DMS53 treated with DMSO at 0.1 percent for 48 hours (cell line): Measurements from ENCODE around the gene LRP4.
"Not testable (repeated sequence)": the region's sequence is repeated elsewhere in the genome, so short reads cannot be mapped to it uniquely, and the experiment has no call there.

ENCODE experiments used
- DNase-seq: peaks from one replicate; lab custom pipeline; 2025; ENCODE audit not compliant: unreplicated experiment; lab: John Stamatoyannopoulos, UW

Gene LRP4, protein sequence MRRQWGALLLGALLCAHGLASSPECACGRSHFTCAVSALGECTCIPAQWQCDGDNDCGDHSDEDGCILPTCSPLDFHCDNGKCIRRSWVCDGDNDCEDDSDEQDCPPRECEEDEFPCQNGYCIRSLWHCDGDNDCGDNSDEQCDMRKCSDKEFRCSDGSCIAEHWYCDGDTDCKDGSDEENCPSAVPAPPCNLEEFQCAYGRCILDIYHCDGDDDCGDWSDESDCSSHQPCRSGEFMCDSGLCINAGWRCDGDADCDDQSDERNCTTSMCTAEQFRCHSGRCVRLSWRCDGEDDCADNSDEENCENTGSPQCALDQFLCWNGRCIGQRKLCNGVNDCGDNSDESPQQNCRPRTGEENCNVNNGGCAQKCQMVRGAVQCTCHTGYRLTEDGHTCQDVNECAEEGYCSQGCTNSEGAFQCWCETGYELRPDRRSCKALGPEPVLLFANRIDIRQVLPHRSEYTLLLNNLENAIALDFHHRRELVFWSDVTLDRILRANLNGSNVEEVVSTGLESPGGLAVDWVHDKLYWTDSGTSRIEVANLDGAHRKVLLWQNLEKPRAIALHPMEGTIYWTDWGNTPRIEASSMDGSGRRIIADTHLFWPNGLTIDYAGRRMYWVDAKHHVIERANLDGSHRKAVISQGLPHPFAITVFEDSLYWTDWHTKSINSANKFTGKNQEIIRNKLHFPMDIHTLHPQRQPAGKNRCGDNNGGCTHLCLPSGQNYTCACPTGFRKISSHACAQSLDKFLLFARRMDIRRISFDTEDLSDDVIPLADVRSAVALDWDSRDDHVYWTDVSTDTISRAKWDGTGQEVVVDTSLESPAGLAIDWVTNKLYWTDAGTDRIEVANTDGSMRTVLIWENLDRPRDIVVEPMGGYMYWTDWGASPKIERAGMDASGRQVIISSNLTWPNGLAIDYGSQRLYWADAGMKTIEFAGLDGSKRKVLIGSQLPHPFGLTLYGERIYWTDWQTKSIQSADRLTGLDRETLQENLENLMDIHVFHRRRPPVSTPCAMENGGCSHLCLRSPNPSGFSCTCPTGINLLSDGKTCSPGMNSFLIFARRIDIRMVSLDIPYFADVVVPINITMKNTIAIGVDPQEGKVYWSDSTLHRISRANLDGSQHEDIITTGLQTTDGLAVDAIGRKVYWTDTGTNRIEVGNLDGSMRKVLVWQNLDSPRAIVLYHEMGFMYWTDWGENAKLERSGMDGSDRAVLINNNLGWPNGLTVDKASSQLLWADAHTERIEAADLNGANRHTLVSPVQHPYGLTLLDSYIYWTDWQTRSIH (N-terminal part only)

GRCh38 chr11:46918083-46918787, at the start of gene LRP4:
TSS of gene LRP4 (minus strand) at chr11:46918550. CDS start at chr11:46918379, 171 bp downstream.
- DNase-seq, result peak; percentile 41

DNA sequence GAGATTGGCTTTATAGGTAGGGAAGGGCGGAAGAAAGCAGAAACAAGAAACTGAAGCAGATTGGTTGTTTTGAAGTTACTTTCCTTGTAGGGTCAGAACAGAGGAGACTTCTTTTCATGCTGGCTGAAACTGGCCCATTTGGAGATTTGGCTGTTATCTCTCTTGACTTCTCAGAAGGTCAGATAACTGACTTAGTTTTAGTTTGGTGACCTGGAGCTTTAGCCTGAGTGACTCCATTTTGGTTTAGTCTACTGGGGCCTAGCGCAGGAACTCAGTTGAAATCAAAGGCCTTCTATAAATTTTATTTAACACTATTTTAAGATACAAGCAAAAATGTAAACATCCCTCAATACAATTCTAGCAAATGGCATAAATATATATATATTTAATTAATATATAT, 49.6 kb upstream of the LRP4 start:
- no peak for DNase-seq

- DNase-seq, result no peak
Measured at GRCh38 chr11:46966773-46967172, 48.4 kb upstream of the LRP4 start.

DNA sequence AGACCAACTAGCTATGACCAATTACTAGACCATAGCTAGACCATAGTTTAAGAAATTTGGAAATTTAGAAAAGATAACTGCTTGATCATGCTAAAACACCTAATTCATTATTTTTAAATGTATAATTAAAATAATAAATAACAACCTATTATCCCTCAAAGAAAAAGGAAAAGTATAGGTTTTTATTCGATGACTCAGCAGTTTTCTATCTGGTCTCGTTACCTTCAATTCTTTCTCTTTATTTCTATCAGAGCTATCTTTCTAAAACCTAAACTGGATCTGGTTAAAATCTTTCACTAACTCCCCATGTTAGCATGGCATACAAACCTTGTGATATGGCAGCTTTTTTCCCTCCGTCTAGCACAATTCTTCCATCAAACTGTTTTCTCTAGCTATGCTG, 45.5 kb upstream of the LRP4 start:
- DNase-seq, result no peak

DNA sequence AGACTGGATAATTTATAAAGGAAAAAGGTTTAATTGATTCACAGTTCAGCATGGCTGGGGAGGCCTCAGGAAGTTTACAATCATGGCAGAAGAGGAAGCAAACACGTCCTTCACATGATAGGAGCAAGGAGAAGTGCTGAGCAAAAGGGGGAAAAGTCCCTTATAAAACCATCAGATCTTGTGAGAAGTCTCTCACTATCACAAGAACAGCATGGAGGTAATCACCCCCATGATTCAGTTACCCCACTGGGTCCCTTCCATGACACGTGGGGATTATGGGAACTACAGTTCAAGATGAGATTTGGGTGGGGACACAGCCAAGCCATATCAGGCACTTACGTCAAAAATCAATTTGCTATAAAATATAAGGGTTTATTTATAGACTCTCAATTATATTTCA, 43.5 kb upstream of the LRP4 start:
- not testable (repeated sequence) for DNase-seq

DNA sequence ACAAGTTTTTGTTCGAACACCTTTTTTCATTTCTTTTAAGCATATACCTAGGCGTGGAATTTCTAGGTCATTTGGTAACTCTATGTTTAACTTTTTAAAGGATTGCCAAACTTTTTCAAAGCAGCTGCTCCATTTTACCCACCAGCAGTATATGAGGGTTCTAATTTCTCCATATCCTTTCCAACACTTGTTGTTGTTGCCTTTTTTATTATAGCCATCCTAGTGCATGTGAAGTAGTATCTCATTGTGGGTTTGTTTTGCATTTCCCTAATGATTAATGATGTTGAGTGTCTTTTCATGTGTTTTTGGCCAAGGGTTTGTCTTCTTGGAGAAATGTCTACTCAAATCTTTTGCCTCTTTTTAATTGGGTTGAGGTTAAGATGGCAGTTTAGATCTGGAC, 42.7 kb upstream of the LRP4 start:
- DNase-seq, result no peak

DNA sequence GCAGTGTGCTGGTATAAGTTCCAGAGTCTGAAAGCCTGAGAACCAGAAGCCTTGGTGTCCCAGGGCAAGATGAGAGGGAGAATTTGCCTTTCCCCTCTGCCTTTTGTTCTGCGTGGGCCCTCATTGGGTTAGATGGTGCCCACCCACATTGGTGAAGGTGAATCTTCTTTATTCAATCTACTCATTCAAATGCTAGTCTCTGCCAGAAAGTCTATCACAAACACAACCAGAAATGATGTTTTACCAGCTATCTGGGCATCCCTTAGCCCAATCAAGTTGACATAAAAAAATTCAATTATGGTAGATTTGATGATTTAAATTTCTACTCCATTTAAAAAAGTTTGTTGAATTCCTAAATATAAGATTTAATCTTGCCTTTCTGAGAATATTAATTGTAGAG, 40.4 kb upstream of the LRP4 start:
- no peak for DNase-seq

DNA sequence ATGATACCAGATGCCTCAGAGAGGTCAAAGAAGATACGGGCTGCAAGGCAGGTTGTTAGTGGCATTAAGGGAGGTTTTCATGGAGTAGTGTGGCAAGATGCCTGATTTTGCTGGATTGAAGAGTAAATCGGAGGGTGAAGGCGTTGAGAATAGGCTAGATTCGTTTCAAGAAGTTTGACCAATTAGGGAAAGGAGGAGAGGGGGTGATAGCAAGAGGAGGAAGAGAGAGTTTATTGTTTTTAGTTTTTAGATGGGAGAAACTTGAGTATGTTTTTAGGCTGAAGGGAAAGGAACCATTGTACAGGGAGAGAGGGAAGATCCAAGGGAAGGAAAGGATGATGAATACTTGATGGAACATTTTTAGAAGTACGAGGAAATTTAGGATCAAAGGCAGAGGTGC, 34.7 kb upstream of the LRP4 start:
- no peak for DNase-seq

- no peak for DNase-seq
Measured at GRCh38 chr11:46952553-46952952, 34.2 kb upstream of the LRP4 start.

- DNase-seq, result no peak
Measured at GRCh38 chr11:46951864-46952263, 33.5 kb upstream of the LRP4 start.

GRCh38 chr11:46949297-46949696, 30.9 kb upstream of the LRP4 start:
- DNase-seq, result no peak

GRCh38 chr11:46948378-46949131, 30.2 kb upstream of the LRP4 start:
- peak; percentile 67 for DNase-seq

- peak; percentile 2 for DNase-seq
Measured at GRCh38 chr11:46947399-46948077, 29.2 kb upstream of the LRP4 start.

DNA sequence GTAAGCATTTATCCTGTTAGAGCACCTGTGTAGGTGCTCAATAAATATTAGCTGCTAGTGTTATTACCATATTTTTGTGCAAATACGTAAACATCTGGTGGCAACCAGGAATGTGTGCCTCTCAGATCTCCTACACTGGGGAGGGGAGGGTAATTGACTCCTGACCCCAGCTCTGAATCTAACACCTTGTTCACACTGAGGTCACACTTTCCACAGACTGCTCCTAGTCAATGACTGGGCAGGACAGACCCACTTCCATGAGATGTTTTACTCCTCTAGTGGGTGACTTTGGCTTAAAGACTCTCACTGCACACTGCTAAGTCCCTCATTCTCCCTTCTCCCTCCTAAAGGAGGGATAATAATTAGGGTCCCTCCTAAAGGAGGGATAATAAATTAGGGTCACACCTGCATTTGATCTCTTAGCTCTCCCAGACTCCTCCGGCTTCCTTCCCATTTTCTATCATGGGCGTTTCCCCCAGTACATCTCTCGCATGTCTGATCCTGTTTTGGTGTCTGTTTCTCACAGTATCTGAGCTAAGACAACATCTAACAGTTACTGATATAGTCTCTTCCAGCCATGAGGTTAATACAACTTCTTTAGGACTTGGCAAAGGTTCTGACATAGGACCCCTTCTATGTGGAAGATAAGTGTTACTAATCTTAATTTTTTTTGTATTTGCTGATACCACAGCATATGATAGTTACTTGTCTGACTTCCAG, 26.2 kb upstream of the LRP4 start:
- DNase-seq, result no peak

GRCh38 chr11:46942172-46942571, 23.8 kb upstream of the LRP4 start:
- no peak for DNase-seq

- peak; percentile 54 for DNase-seq
Measured at GRCh38 chr11:46936138-46937110, 18.1 kb upstream of the LRP4 start, which contains the start of gene CSTPP1. TSS of gene CSTPP1 (plus strand) at chr11:46936761. CDS start at chr11:46936806, 45 bp downstream.

DNA sequence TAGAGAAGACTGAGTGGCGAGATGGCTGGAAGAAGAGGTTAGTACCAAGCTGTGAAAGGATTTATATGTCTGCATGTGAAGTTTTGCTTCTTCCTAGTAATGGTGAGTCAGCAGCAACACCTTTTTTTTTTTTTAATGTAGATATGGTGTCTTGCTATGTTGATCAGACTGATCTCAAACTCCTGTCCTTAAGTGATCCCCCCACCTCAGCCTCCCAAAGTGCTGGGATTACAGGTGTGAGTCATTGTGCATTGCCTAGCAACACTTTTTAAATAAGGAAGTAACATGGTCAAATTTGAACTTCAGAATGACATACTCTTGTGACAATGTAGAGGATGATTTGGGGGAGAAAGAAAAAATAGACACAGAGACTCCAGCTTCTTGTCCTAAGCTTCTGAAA, 11.7 kb upstream of the LRP4 start:
- peak; percentile 62 for DNase-seq
